ENCODE results near the gene CTSF.
"Not testable (repeated sequence)": the region's sequence is repeated elsewhere in the genome, so short reads cannot be mapped to it uniquely, and the experiment has no call there.

CTSF gene

DNA sequence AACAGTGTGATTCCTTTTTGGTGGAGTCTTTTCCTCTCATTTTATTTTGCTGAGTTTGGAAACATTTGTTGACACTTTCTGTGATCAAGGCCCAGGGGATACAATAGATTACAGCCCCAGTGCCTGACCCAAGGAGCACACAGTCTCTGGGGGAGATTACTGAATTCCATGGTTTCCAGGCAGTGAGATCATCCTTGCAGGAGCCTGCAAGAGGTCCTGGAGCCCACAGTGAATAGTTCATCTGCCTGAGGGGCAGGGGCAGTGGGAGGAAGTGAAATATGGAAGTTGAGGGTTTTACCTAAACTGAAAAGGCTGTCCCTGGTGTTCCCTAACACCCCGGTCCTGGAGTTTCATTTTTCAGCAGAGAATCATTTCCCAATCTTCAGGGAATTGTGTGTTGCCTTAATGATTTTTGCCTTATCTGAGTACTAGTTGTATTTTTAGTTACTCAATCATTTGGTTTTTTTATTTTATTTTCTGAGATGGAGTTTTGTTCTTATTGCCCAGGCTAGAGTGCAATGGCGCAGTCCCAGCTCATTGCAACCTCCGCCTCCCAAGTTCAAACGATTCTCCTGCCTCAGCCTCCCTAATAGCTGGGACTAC lies 32.3 kb upstream of the CTSF start:
- H3K9ac ChIP-seq (ENCODE audit: low read depth, low read length): no peak overlapping the region
- H3K27me3 ChIP-seq (ENCODE audit: control insufficient read depth, insufficient read depth, low read length): no peaks in the 10 kb centered on the region
- H3K9me3 ChIP-seq (ENCODE audit: control insufficient read depth, insufficient read depth, low read length): no peaks in the 10 kb centered on the region
- H3K27ac ChIP-seq (ENCODE audit: low read depth, low read length): no peak overlapping the region
- no peak overlapping the region for H3K4me3 ChIP-seq (ENCODE audit: low read depth, low read length)
- no peaks in the 10 kb centered on the region for H3K4me1 ChIP-seq (ENCODE audit: control insufficient read depth, insufficient read depth, low read length)
- peaks cover 44% of the 10 kb centered on the region for H3K36me3 ChIP-seq (ENCODE audit: control insufficient read depth, insufficient read depth, low read length)

DNA sequence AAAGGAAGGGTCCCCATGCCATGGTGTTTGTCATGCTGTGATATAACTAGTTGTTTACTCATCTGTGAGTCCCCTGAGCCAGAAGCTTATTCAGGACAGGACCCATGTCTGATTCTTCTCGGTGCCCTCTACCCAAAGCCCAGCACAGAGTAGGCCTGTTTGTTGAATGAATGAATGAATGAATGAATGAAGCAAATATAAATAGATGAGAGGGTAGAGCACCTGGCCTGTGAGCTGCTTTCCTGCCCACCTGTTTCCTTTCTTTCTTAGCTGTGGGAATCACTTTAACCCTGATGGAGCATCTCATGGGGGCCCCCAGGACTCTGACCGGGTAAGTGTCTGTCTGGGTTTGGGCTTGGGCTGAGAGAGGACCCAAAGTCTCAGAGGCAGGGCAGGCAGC lies 31.8 kb upstream of the CTSF start:
- peaks cover 39% of the 10 kb centered on the region for H3K36me3 ChIP-seq (ENCODE audit: control insufficient read depth, insufficient read depth, low read length)
- no peak overlapping the region for H3K27ac ChIP-seq (ENCODE audit: low read depth, low read length)

DNA sequence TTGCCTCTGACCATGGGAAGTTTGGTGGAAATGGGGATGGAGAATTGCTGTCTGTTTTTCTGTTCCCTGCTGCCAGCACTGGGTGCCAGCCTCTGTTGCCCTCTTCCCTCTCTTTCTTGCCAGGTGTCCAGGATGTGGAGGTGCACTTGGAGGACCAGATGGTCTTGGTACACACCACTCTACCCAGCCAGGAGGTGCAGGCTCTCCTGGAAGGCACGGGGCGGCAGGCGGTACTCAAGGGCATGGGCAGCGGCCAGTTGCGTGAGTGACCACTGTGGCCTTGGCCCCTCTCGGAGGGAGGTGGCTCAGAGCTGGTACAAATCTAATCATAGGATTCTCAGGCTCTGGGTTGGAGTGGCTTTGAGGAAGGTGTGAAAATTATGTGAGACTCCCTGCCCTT lies 30.6 kb upstream of the CTSF start:
- Histone ChIP-seq H3K9ac (ENCODE audit: low read depth, low read length) (no peak overlapping the region), H3K4me3 (ENCODE audit: low read depth, low read length) (no peak overlapping the region), H3K27me3 (ENCODE audit: control insufficient read depth, insufficient read depth, low read length) (no peaks in the 10 kb centered on the region), H3K36me3 (ENCODE audit: control insufficient read depth, insufficient read depth, low read length) (peaks cover 28% of the 10 kb centered on the region), H3K27ac (ENCODE audit: low read depth, low read length) (no peak overlapping the region), H3K9me3 (ENCODE audit: control insufficient read depth, insufficient read depth, low read length) (no peaks in the 10 kb centered on the region), H3K4me1 (ENCODE audit: control insufficient read depth, insufficient read depth, low read length) (no peaks in the 10 kb centered on the region)

More for the DNA sequence above, 31.8 kb upstream of the CTSF start:
- Histone ChIP-seq H3K9ac (ENCODE audit: low read depth, low read length) (no peak overlapping the region), H3K4me3 (ENCODE audit: low read depth, low read length) (no peak overlapping the region), H3K4me1 (ENCODE audit: control insufficient read depth, insufficient read depth, low read length) (no peaks in the 10 kb centered on the region), H3K9me3 (ENCODE audit: control insufficient read depth, insufficient read depth, low read length) (no peaks in the 10 kb centered on the region), H3K27me3 (ENCODE audit: control insufficient read depth, insufficient read depth, low read length) (no peaks in the 10 kb centered on the region)

DNA sequence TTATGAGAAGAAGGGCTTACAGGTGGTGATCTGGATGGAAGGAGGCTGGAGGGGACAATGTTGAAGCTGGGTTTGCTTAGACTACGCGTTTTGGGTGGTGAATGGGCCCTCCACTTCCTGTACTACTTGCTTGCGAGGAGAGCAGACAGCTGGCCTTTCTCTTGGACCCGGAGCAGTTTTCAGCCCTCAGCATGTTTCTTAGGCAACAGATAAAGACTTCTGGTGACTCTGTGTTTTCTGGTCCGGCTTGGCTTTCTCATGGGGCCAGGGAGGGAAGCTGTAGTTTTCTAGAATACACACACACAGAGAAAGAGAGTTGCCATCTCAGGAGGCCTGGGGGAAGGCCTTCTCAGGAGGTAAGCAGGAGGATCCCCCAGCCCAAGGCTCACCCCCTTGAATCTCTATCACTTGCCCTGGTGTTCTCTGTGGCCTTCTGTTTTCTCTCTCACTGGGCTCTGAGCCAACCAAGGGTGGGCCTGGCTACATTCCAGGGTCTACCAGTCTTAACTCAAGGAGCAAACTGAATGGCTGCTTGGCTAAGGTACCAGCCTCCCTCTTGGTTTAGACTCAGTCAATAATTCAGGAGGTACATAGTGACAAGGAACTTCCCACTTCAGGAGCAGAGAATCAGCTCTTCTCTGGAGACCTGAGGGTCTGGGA lies 27.0 kb upstream of the CTSF start:
- Histone ChIP-seq H3K9me3 (ENCODE audit: control insufficient read depth, insufficient read depth, low read length) (peaks cover 8% of the 10 kb centered on the region), H3K4me3 (ENCODE audit: low read depth, low read length) (no peak overlapping the region), H3K9ac (ENCODE audit: low read depth, low read length) (no peak overlapping the region)

DNA sequence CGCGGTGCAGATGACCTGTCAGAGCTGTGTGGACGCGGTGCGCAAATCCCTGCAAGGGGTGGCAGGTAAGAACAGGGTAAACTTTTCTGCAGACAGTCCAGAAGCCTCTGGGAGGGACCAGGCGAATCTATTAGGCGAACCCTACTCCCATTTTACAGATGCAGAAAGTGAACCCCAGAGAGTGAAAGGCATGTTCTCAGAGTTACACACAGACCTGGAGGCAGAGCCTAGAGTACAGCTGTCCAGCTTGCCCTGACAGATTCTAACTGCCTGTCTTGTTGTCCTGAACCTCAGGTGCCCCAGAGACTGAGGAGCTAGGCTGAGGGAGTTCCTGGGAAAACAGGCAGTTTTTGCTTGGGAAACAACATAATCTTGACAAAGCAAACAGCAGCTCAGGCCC lies 25.2 kb upstream of the CTSF start:
- H3K36me3 ChIP-seq (ENCODE audit: control insufficient read depth, insufficient read depth, low read length): 0 out of 2 replicates have a peak, but pooled peaks cover 2% of the 10 kb centered on the region
- no peak overlapping the region for H3K27ac ChIP-seq (ENCODE audit: low read depth, low read length)
- H3K9ac ChIP-seq (ENCODE audit: low read depth, low read length): no peak overlapping the region
- H3K4me3 ChIP-seq (ENCODE audit: low read depth, low read length): peak overlapping the region; percentile 60
- peaks cover 5% of the 10 kb centered on the region; the same call in 1 of the 2 replicates for H3K27me3 ChIP-seq (ENCODE audit: control insufficient read depth, insufficient read depth, low read length)
- H3K4me1 ChIP-seq (ENCODE audit: control insufficient read depth, insufficient read depth, low read length): 0 out of 2 replicates have a peak, but pooled peaks cover 5% of the 10 kb centered on the region
- H3K9me3 ChIP-seq (ENCODE audit: control insufficient read depth, insufficient read depth, low read length): peaks cover 8% of the 10 kb centered on the region

More for the DNA sequence above, 27.0 kb upstream of the CTSF start:
- H3K36me3 ChIP-seq (ENCODE audit: control insufficient read depth, insufficient read depth, low read length): peaks cover 15% of the 10 kb centered on the region; the same call in 1 of the 2 replicates
- H3K27ac ChIP-seq (ENCODE audit: low read depth, low read length): no peak overlapping the region
- peaks cover 5% of the 10 kb centered on the region; the same call in 1 of the 2 replicates for H3K27me3 ChIP-seq (ENCODE audit: control insufficient read depth, insufficient read depth, low read length)
- 0 out of 2 replicates have a peak, but pooled peaks cover 5% of the 10 kb centered on the region for H3K4me1 ChIP-seq (ENCODE audit: control insufficient read depth, insufficient read depth, low read length)

DNA sequence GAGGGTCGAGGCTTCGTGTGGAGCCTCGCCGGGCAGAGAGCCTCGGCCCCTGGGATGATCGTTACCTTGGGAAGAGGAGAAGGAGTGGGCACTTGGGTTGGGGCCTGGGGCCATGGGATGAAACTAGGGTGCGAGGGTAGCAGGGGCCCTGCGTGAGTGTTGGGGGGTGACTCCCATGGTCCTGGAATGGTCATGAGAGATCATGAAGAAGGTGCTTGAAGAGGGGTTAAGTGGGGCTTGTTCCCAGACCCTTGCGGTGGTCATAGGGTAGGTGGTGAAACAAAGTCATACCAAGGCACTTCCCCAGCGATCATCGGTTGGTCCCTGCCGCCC lies 24.9 kb upstream of the CTSF start:
- Histone ChIP-seq H3K9ac (ENCODE audit: low read depth, low read length) (peak overlapping the region; percentile 19; the same call in 1 of the 2 replicates), H3K36me3 (ENCODE audit: control insufficient read depth, insufficient read depth, low read length) (no peaks in the 10 kb centered on the region), H3K9me3 (ENCODE audit: control insufficient read depth, insufficient read depth, low read length) (peaks cover 8% of the 10 kb centered on the region), H3K4me1 (ENCODE audit: control insufficient read depth, insufficient read depth, low read length) (0 out of 2 replicates have a peak, but pooled peaks cover 5% of the 10 kb centered on the region), H3K4me3 (ENCODE audit: low read depth, low read length) (peak overlapping the region; percentile 60), H3K27me3 (ENCODE audit: control insufficient read depth, insufficient read depth, low read length) (peaks cover 5% of the 10 kb centered on the region; the same call in 1 of the 2 replicates), H3K27ac (ENCODE audit: low read depth, low read length) (peak overlapping the region; percentile 71)

DNA sequence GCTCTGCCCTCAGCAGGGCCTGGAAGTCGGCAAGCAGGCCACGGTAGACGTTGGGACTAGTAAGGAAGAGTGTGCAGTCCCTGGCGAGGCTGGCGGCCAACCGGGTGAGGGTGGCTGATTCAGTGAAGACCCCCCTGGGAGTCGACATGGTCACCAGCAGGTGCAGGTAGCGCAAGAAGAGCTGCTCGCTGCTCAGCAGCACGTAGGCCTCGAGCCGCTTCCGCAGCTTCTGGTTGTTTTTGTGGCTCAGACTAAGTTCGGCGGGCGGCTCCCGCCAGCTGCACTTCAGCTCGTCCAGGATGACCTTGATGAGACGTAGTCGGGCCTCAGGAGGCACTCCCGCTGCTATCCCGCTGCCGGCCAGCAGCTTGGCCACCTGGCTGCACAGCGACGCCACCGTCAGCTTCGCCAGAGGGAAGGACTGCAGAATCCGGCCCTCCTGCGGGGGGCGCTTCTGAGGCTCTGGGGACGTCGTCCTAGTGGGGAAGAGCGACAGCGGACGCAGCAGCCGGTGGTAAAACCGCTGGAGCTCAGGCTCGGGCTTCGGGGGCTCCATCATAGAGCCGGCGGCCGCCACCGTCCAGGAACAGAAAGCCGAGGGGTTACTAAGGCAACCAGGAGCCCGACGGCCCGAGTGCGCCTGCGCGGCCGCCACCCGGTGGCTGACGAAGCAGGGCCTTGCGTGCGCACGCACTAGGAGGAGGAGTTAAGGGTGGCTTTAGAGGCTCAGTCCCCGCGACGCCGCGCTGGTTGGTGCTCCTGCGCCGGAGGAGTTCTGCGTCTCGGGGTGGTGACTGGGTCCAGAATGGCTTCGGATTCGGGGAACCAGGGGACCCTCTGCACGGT lies 24.3 kb upstream of the CTSF start, which contains the start of the genes CCDC87 and CCS:
Gene CCDC87, minus strand, starts transcription at position 607 of the 846 bp plus-strand sequence. Its CDS starts 48 bp downstream, at position 559.
Gene CCS, plus strand, starts transcription at position 729 of the 846 bp plus-strand sequence. Its CDS starts 77 bp downstream, at position 806.
- peak within 1 kb of the TSS; percentile 19; the same call in 1 of the 2 replicates for H3K9ac ChIP-seq (ENCODE audit: low read depth, low read length)
- H3K4me3 ChIP-seq (ENCODE audit: low read depth, low read length): peak within 1 kb of the TSS; percentile 60
- no peaks in the 10 kb centered on the region for H3K36me3 ChIP-seq (ENCODE audit: control insufficient read depth, insufficient read depth, low read length)
- peaks cover 5% of the 10 kb centered on the region; the same call in 1 of the 2 replicates for H3K27me3 ChIP-seq (ENCODE audit: control insufficient read depth, insufficient read depth, low read length)
- H3K27ac ChIP-seq (ENCODE audit: low read depth, low read length): peak within 1 kb of the TSS; percentile 71
- 0 out of 2 replicates have a peak, but pooled peaks cover 5% of the 10 kb centered on the region for H3K4me1 ChIP-seq (ENCODE audit: control insufficient read depth, insufficient read depth, low read length)
- peaks cover 8% of the 10 kb centered on the region for H3K9me3 ChIP-seq (ENCODE audit: control insufficient read depth, insufficient read depth, low read length)

DNA sequence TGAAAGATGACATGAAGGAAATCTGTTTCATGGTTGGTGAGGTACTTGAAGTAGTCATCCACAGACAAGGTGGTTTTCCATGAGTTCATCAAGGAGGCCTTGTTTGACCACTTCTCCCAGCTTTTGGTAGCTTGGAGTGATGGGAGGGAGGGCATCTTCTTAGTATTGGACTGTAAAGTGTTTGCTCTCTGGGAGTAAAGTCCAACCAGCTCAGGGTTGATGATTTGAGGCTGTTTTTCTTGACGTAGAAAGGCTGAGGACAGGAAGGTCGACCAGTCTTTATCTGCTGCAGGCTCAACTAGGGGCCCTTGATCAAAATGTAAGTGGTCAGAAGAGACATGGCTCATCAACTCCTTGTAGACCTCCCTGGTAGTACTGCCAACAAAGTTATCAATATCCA lies 22.8 kb upstream of the CTSF start:
- no peak overlapping the region for H3K4me3 ChIP-seq (ENCODE audit: low read depth, low read length)
- H3K36me3 ChIP-seq (ENCODE audit: control insufficient read depth, insufficient read depth, low read length): no peaks in the 10 kb centered on the region
- H3K9ac ChIP-seq (ENCODE audit: low read depth, low read length): no peak overlapping the region
- 0 out of 2 replicates have a peak, but pooled peaks cover 5% of the 10 kb centered on the region for H3K4me1 ChIP-seq (ENCODE audit: control insufficient read depth, insufficient read depth, low read length)
- peaks cover 5% of the 10 kb centered on the region; the same call in 1 of the 2 replicates for H3K27me3 ChIP-seq (ENCODE audit: control insufficient read depth, insufficient read depth, low read length)
- H3K9me3 ChIP-seq (ENCODE audit: control insufficient read depth, insufficient read depth, low read length): peaks cover 8% of the 10 kb centered on the region
- no peak overlapping the region for H3K27ac ChIP-seq (ENCODE audit: low read depth, low read length)

DNA sequence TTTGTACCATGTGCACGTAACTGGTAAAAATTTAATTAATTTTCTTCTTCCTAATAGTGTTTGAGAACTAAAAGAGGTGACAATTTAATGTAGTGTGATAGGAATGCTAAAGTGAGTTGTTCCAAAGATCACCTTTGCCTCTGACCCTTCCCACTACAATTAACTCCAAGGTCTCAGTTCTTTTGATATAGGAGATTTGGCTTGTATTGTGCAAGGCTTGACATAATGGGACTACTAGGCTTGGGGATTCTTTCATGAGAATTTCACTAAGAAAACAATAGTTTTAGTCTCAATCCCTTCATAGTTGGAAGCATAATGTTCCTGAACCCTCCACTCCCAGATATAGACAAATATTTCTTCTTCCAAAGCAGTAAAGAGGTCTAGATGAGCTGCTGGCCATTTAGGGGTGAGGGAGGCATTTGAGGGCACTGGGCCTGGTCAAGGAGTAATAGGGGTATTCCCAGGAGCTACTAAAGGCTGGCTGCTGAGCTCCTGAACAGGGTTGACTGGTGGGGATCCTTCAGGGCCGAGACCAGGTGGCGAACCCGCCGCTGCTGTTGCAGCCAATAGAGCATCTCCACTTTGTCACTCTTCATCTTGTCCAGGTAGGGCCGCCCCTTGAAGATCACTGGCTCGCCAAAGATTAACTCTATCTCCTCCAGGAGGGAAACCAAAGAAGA lies 21.7 kb upstream of the CTSF start:
- H3K27ac ChIP-seq (ENCODE audit: low read depth, low read length): no peak overlapping the region
- H3K4me1 ChIP-seq (ENCODE audit: control insufficient read depth, insufficient read depth, low read length): 0 out of 2 replicates have a peak, but pooled peaks cover 5% of the 10 kb centered on the region
- H3K4me3 ChIP-seq (ENCODE audit: low read depth, low read length): no peak overlapping the region
- no peaks in the 10 kb centered on the region for H3K36me3 ChIP-seq (ENCODE audit: control insufficient read depth, insufficient read depth, low read length)
- H3K9ac ChIP-seq (ENCODE audit: low read depth, low read length): no peak overlapping the region
- H3K27me3 ChIP-seq (ENCODE audit: control insufficient read depth, insufficient read depth, low read length): peaks cover 5% of the 10 kb centered on the region; the same call in 1 of the 2 replicates
- peaks cover 14% of the 10 kb centered on the region for H3K9me3 ChIP-seq (ENCODE audit: control insufficient read depth, insufficient read depth, low read length)

DNA sequence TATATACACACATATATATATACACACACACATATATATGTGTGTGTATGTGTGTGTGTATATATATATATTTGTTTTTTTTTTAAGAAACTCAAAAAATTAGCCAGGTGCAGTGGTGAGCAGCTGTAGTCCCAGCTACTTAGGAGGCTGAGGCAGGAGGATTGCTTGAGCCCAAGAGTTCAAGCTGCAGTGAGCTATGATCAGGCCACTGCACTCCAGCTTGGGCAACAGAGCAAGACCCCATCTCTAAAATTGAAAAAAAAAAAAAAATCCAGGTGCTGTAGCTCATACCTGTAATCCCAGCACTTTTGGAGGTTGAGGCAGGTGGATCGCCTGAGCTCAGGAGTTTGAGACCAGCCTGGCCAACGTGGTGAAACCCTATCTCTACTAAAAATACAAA lies 20.9 kb upstream of the CTSF start:
- H3K27ac ChIP-seq (ENCODE audit: low read depth, low read length); H3K4me1 ChIP-seq (ENCODE audit: control insufficient read depth, insufficient read depth, low read length); H3K9ac ChIP-seq (ENCODE audit: low read depth, low read length): not testable (repeated sequence)

More for the DNA sequence above, 20.9 kb upstream of the CTSF start:
- not testable (repeated sequence) for H3K36me3 ChIP-seq (ENCODE audit: control insufficient read depth, insufficient read depth, low read length); H3K4me3 ChIP-seq (ENCODE audit: low read depth, low read length); H3K27me3 ChIP-seq (ENCODE audit: control insufficient read depth, insufficient read depth, low read length)
- peaks cover 14% of the 10 kb centered on the region for H3K9me3 ChIP-seq (ENCODE audit: control insufficient read depth, insufficient read depth, low read length)

All from HUES48 (cell line).